ENCODE measurements around the gene PNLIPRP2.

- TF ChIP-seq REST (IDR thresholded peaks at IDR 0.05), result no peak
- no peak for TF ChIP-seq CTCF (IDR thresholded peaks at IDR 0.05)
- no peak for TF ChIP-seq MAX (IDR thresholded peaks at IDR 0.05)
- no peak for TF ChIP-seq RFX5 (IDR thresholded peaks at IDR 0.05)
- no peak for TF ChIP-seq POLR2A (IDR thresholded peaks at IDR 0.05; ENCODE audit: low read length)
Measured at GRCh38 chr10:116674901-116675423, 54.2 kb downstream of the PNLIPRP2 start.

All from A549 (cell line).